GM19035 (cell line): ENCODE results near the gene CYREN.
"Not testable (repeated sequence)": the region's sequence is repeated elsewhere in the genome, so short reads cannot be mapped to it uniquely, and the experiment has no call there.

ENCODE experiments used
- ATAC-seq: cut with Tn5 transposase; IDR thresholded peaks from one replicate; pipeline ENCODE4 v1.9.1; 2021; ENCODE audit not compliant: unreplicated experiment

The CYREN gene

GRCh38 chr7:135170274-135170997 is at the start of gene CYREN:
CYREN (minus strand) TSS chr7:135170707; CDS start chr7:135168922, 1,785 bp downstream.
- ATAC-seq = peak; percentile 63

- ATAC-seq = no peak
Measured at GRCh38 chr7:135217645-135218509, 47.4 kb upstream of the CYREN start.

- no peak for ATAC-seq
Measured at GRCh38 chr7:135215698-135216097, 45.2 kb upstream of the CYREN start.

GRCh38 chr7:135215180-135215579 is 44.7 kb upstream of the CYREN start:
- no peak for ATAC-seq

GRCh38 chr7:135213831-135214230 is 43.3 kb upstream of the CYREN start:
- ATAC-seq = no peak

DNA sequence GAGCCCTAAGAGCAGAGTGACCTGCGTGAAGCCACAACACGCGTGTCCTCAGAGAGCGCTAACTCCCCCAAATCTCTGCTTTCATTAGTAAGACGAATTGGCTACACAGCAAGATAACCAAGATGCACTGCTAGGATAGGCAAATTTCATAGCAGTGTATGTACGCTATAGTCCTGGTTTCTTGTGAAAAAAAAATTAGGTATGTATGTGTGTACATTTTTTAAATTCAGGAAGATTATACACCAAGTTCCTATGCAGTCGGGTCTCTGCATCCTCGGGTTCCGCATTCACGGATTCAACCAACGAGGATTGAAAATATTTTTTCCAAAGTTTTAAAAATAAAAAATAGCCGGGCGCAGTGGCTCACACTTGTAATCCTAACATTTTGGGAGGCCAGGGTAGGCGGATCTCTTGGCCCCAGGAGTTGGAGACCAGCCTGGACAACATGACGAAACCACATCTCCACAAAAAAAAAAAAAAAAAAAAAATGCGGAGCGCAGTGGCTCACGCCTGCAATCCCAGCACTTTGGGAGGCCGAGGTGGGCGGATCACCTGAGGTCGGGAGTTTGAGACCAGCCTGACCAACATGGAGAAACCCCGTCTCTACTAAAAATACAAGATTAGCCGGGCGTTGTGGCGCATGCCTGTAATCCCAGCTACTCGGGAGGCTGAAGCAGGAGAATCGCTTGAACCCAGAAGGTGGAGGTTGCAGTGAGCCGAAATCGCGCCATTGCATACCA is 41.6 kb upstream of the CYREN start:
- not testable (repeated sequence) for ATAC-seq

DNA sequence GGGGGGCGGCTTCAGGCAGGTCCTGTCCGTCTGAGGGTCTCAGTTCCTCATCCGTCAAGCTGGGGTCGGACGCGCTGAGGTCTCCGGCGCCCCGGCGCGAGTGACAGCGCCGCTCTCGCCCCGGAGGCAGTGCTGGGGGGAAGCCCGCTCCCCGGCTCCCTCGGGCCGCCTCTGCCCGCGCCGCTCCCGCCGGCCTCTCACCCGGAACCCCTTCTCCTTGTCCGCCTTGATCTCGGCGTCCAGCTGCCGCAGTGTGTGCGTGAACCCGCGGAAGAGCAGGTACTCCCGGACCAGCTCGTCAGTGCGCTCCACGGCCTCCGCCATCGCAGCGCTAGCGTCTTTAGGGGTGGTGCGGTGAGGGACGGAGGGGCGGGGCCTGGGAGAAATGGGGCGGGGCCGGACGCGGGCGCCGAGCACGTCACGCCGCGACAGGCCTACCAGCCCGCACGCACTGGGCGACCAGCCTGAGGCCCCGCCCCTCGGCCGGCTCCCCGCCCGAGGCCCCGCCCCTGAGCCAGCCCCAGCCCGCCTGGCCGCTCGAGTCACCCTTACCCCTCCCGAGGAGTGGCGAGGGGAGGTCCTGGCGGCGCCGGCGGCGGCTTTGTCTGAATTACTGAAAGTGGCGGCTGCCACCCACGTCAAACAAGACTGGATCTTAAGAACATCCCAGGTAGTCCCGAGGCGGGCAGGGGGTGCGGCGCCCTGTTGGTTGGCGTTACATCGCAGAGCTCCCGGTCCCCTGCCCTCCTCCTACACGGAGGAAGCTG is 40.9 kb upstream of the CYREN start, which contains the start of gene WDR91:
Gene WDR91 (minus strand): TSS at position 348 of the 767 bp plus-strand sequence. CDS start 24 bp downstream, at position 324.
- peak; percentile 81 for ATAC-seq

DNA sequence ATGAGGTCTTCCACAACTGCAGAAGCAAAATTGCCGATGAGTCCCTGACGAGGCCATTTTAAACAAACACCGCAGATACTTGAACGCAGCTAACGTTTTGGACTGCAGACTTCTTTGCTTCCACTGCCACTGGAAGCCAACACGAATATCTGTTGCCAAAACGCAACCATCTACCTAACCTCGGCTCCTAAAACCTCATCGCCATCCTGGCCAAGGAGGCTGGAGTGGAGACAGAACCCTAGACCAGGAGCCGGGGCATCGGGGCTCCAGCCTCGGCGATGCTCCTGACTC is 40.3 kb upstream of the CYREN start:
- no peak for ATAC-seq

GRCh38 chr7:135209225-135209834 is 38.8 kb upstream of the CYREN start:
- ATAC-seq = no peak

GRCh38 chr7:135208102-135208793 is 37.7 kb upstream of the CYREN start:
- ATAC-seq = no peak

DNA sequence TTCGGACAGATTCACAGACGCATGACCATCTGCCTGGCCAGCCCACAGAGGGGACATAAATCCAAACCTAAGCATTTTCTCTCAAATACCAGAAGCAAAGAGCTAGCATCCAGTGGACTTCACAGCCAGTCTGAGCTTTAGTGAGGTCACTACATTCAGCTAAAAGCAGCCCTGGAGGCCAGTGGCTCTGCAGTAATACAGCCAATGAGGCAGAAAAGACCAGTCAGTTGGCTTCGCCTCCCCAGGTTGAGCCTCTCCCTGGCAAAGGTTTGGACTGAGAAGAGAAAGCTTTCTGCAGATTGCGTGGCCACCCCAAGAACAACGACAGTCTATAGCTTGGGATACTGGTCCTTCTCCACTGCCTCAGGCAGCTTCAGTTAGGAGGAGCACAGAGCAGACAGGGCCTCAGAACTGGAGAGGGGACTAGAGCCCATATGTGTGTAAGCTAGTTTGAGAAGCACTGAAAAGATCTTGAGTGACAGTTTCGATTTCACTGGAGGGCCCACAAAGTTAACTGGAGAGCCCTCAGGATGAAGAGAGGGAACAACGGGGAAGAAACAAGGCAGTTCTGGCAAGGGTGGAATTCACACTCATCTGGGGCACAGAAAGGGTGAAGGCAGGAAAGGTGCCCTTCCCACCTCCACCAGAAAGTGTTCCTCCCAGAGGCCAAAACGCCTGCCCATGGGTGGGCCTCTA is 37.0 kb upstream of the CYREN start:
- no peak for ATAC-seq

DNA sequence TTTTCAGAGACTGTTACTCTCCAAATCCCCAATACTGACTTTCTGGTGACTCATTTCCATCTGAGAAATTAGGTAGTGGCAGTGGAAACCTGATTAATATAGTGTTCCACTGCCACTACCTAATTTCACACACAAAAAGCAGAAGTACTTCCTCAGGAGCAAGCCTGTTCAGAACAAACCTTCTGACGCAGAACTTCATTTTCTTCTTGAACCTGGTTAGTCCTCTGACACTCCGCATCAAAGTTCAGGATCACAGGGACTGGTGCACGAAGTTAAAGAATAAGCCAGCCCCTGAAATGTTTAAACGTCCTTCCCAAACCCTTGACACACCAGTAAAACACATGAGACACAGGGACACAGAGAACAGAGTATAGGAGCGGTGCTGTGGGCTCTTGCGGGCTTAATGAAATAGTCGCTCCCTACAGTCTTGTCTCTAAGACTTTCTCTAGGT is 36.5 kb upstream of the CYREN start:
- ATAC-seq = peak; percentile 30

- ATAC-seq = no peak
Measured at GRCh38 chr7:135205850-135206249, 35.3 kb upstream of the CYREN start.

GRCh38 chr7:135204876-135205275 is 34.4 kb upstream of the CYREN start:
- no peak for ATAC-seq

- ATAC-seq = no peak
Measured at GRCh38 chr7:135204341-135204749, 33.8 kb upstream of the CYREN start.

DNA sequence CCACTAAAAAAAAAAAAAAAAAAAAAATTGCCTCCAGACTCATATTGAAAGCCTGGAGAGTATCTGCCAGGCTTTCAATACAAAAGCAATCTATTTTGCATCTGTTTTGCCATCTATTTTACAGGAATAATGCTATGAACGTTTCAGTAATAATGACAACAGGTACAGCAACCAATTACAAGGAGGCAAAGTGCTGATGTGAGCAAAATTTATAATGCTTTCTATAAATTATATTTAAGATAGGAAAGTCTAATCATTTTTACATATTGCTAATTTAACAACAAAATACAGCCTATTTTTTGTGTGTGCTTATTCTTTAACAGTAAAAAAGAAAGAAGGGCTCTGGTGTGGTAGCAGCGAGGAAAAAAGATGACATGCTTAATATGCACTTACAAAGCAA is 30.8 kb upstream of the CYREN start:
- ATAC-seq = no peak

DNA sequence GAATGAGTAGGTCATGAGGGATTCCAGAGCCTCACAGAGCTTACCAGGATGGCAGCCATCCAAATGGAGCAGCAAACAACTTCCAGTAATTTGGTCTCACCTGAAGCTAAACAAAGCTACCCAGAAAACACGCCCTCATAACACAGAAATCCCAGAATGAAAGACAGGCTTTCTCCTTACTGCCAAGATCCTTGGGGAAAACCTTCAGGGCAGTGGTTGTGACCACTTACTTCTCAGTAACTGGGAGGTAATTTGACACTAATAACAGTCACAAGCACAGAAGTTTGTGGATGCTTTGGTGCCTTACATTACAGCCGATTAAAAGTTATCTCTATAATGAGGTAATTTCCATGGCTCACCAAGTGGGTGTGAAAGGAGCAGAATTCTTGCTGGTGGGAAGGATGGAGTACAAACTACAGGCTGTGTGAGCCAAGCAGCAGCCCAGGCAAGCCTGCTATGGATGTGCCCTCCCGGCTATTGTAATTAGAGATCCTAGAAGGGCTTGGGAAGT is 30.4 kb upstream of the CYREN start:
- ATAC-seq = no peak

DNA sequence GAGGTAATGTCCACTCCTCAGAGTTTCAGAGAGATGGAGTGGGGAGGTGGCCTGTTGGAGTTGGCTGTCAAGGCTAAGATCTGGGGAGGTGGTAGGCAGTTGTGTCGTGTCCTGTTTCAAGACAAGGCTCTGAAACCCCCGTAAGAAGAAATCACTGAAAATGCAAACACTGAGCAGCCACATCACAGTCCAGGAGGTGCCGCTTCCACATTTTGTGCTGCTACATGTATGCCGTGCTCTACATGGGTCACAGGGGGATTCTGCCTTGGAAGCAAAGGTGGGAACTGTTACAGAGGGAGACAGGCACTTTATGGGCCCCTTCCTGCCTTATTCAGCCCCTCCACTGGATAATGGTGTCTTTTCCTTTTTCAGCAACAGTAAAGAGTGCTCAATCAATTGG is 28.9 kb upstream of the CYREN start:
- ATAC-seq = no peak
